C1 segment of cervical spinal cord (tissue), 14 donors: ENCODE data around the gene SUN2.
A peak's percentile ranks its signal among the peaks of the same experiment; 100 is the strongest.

Experiments used
- DNase-seq, 14 donors: peaks; one replicate each; lab custom pipeline; 2025; lab: John Stamatoyannopoulos, UW

Gene SUN2

GRCh38 chr22:38735465-38736256 is 20.1 kb downstream of the SUN2 start:
- DNase-seq, result no peak

GRCh38 chr22:38735126-38735464 is 20.7 kb downstream of the SUN2 start:
- no peak for DNase-seq

GRCh38 chr22:38734421-38735100 is 21.2 kb downstream of the SUN2 start:
- DNase-seq, result no peak

- peak in 12 of 14 donors; percentile 74 to 93 (median 82) for DNase-seq
Measured at GRCh38 chr22:38733724-38734381, 21.9 kb downstream of the SUN2 start.

- DNase-seq, result peak in 4 of 14 donors; percentile 66 to 82 (median 72)
Measured at GRCh38 chr22:38733329-38733723, 22.5 kb downstream of the SUN2 start.

GRCh38 chr22:38732251-38732815 is 23.5 kb downstream of the SUN2 start:
- DNase-seq, result peak in 6 of 14 donors; percentile 37 to 72 (median 50)

- DNase-seq, result no peak
Measured at GRCh38 chr22:38731703-38732161, 24.1 kb downstream of the SUN2 start.

- no peak for DNase-seq
Measured at GRCh38 chr22:38730411-38730871, 25.4 kb downstream of the SUN2 start.

GRCh38 chr22:38729946-38730345 is 25.9 kb downstream of the SUN2 start:
- no peak for DNase-seq

- no peak for DNase-seq
Measured at GRCh38 chr22:38728871-38729796, 26.7 kb downstream of the SUN2 start.

- DNase-seq, result no peak
Measured at GRCh38 chr22:38727530-38728451, 28.0 kb downstream of the SUN2 start.

- no peak for DNase-seq
Measured at GRCh38 chr22:38727123-38727522, 28.7 kb downstream of the SUN2 start.

GRCh38 chr22:38725900-38726655 is 29.7 kb downstream of the SUN2 start:
- DNase-seq, result no peak

- DNase-seq, result peak in 2 of 14 donors; percentile 20 to 38
Measured at GRCh38 chr22:38724926-38725571, 30.7 kb downstream of the SUN2 start.

GRCh38 chr22:38724176-38724575 is 31.6 kb downstream of the SUN2 start:
- no peak for DNase-seq

GRCh38 chr22:38721551-38721950 is 34.2 kb downstream of the SUN2 start:
- no peak for DNase-seq

GRCh38 chr22:38720350-38720749 is 35.4 kb downstream of the SUN2 start:
- DNase-seq, result no peak

GRCh38 chr22:38719196-38719595 is 36.6 kb downstream of the SUN2 start:
- no peak for DNase-seq
